ENCODE measurements around the gene GALNT2. TPM values are rescaled to one million over a fixed set of nuclear protein-coding genes. Genes with fewer than 3 reads are reported as not detected.

GALNT2 gene
- total and polyA plus RNA-seq, 2 experiments from 2014 or later: 17.8 to 48.3 TPM

DNA sequence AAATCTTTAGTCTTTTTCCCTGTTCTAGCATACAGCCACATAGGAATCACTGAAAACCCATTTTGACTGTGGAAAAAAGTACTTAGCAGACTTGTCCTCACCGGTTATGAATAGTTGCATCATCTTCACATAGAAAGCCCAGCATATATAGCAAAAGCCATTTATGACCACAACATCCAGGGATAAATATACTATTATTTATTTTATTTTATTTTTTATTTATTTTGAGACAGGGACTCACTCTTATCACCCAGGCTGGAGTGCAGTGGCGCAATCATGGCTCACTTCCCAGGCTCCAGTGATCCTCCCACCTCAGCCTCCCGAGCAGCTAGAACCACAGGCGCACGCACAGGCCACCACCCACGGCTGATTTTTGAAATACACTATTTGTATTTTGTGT is 175.3 kb downstream of the GALNT2 start:
- Histone ChIP-seq H3K27me3 (ENCODE audit: insufficient read depth) (no peaks in the 10 kb centered on the region), H3K4me2 (no peak overlapping the region), H3F3A (replicated peaks; ENCODE audit: low read depth) (no peaks in the 10 kb centered on the region), H3K4me3 (no peak overlapping the region), H3K27ac (ENCODE audit: low read depth) (no peak overlapping the region), H2AFZ (no peak overlapping the region), H3K79me2 (replicated peaks; ENCODE audit: insufficient read depth) (no peaks in the 10 kb centered on the region), H3K36me3 (ENCODE audit: insufficient read depth) (peaks cover 6% of the 10 kb centered on the region), H3K9me2 (ENCODE audit: insufficient read depth) (no peaks in the 10 kb centered on the region), H4K20me1 (replicated peaks; ENCODE audit: insufficient read depth) (peaks cover 5% of the 10 kb centered on the region; the same call in 1 of the 2 replicates), H3K4me1 (ENCODE audit: insufficient read depth) (no peaks in the 10 kb centered on the region)
- no peak for TF ChIP-seq JUNB (IDR thresholded peaks at IDR 0.05; ENCODE audit: unreplicated experiment)
- TF ChIP-seq CREB1 (CRISPR knock-in tag; IDR thresholded peaks at IDR 0.05; ENCODE audit: low read depth): no peak
- no peak for TF ChIP-seq NANOG (IDR thresholded peaks at IDR 0.05; ENCODE audit: borderline replicate concordance)
- TF ChIP-seq ZNF114 (CRISPR knock-in tag; IDR thresholded peaks at IDR 0.05): no peak
- TF ChIP-seq, protein P1, sequence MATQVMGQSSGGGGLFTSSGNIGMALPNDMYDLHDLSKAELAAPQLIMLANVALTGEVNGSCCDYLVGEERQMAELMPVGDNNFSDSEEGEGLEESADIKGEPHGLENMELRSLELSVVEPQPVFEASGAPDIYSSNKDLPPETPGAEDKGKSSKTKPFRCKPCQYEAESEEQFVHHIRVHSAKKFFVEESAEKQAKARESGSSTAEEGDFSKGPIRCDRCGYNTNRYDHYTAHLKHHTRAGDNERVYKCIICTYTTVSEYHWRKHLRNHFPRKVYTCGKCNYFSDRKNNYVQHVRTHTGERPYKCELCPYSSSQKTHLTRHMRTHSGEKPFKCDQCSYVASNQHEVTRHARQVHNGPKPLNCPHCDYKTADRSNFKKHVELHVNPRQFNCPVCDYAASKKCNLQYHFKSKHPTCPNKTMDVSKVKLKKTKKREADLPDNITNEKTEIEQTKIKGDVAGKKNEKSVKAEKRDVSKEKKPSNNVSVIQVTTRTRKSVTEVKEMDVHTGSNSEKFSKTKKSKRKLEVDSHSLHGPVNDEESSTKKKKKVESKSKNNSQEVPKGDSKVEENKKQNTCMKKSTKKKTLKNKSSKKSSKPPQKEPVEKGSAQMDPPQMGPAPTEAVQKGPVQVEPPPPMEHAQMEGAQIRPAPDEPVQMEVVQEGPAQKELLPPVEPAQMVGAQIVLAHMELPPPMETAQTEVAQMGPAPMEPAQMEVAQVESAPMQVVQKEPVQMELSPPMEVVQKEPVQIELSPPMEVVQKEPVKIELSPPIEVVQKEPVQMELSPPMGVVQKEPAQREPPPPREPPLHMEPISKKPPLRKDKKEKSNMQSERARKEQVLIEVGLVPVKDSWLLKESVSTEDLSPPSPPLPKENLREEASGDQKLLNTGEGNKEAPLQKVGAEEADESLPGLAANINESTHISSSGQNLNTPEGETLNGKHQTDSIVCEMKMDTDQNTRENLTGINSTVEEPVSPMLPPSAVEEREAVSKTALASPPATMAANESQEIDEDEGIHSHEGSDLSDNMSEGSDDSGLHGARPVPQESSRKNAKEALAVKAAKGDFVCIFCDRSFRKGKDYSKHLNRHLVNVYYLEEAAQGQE (IDR thresholded peaks at IDR 0.05; ENCODE audit: unreplicated experiment): no peak
- TF ChIP-seq EZH2 (IDR thresholded peaks at IDR 0.05; ENCODE audit: low read depth, unreplicated experiment): no peak
- TF ChIP-seq, protein P2, sequence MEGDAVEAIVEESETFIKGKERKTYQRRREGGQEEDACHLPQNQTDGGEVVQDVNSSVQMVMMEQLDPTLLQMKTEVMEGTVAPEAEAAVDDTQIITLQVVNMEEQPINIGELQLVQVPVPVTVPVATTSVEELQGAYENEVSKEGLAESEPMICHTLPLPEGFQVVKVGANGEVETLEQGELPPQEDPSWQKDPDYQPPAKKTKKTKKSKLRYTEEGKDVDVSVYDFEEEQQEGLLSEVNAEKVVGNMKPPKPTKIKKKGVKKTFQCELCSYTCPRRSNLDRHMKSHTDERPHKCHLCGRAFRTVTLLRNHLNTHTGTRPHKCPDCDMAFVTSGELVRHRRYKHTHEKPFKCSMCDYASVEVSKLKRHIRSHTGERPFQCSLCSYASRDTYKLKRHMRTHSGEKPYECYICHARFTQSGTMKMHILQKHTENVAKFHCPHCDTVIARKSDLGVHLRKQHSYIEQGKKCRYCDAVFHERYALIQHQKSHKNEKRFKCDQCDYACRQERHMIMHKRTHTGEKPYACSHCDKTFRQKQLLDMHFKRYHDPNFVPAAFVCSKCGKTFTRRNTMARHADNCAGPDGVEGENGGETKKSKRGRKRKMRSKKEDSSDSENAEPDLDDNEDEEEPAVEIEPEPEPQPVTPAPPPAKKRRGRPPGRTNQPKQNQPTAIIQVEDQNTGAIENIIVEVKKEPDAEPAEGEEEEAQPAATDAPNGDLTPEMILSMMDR (conservative IDR thresholded peaks at IDR 0.05; ENCODE audit: low read depth in 2 of 2): no peak
- TF ChIP-seq ZNF331 (CRISPR knock-in tag; IDR thresholded peaks at IDR 0.05; ENCODE audit: low read depth): no peak
- TF ChIP-seq POLR2AphosphoS5 (IDR thresholded peaks at IDR 0.05; ENCODE audit: low read depth): no peak
- TF ChIP-seq EZH2phosphoT487 (IDR thresholded peaks at IDR 0.05; ENCODE audit: unreplicated experiment): no peak
- TF ChIP-seq, protein P3, sequence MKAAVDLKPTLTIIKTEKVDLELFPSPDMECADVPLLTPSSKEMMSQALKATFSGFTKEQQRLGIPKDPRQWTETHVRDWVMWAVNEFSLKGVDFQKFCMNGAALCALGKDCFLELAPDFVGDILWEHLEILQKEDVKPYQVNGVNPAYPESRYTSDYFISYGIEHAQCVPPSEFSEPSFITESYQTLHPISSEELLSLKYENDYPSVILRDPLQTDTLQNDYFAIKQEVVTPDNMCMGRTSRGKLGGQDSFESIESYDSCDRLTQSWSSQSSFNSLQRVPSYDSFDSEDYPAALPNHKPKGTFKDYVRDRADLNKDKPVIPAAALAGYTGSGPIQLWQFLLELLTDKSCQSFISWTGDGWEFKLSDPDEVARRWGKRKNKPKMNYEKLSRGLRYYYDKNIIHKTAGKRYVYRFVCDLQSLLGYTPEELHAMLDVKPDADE (IDR thresholded peaks at IDR 0.05): no peak
- no peak overlapping the region for H3K4me3 Mint-ChIP-seq
- H3K36me3 Mint-ChIP-seq (ENCODE audit: low read depth): peaks cover 26% of the 10 kb centered on the region
- ATAC-seq (no peak), DNase-seq (ENCODE audit: low spot score) (no peak)
- H3K9me3 Mint-ChIP-seq: no peaks in the 10 kb centered on the region
- H3K4me1 Mint-ChIP-seq: peaks cover 4% of the 10 kb centered on the region; the same call in 1 of the 3 replicates
- H3K27me3 Mint-ChIP-seq (ENCODE audit: insufficient read depth, low read depth, poor library complexity): peaks cover 8% of the 10 kb centered on the region
- H3K27ac Mint-ChIP-seq: no peak overlapping the region

Data from GM23338 (cell line).